ENCODE results near the gene VWA5B1.

GRCh38 chr1:20307026-20307425, 16.4 kb downstream of the VWA5B1 start:
- TF ChIP-seq POLR2A (IDR thresholded peaks at IDR 0.05; ENCODE audit: low read depth, low read length) (no peak), POLR2AphosphoS5 (IDR thresholded peaks at IDR 0.05; ENCODE audit: low read depth, low read length) (no peak), TAF1 (IDR thresholded peaks at IDR 0.05; ENCODE audit: low read depth, low read length) (no peak)
